Right kidney (tissue), 1 donor: ENCODE measurements around the gene LTB4R.
"Not testable (repeated sequence)": the region's sequence is repeated elsewhere in the genome, so short reads cannot be mapped to it uniquely, and the experiment has no call there.

ENCODE experiments used
- DNase-seq: peaks from one replicate; pipeline ENCODE4 v3.0.0-alpha.2; 2016

LTB4R gene

GRCh38 chr14:24340606-24341005, 29.3 kb downstream of the LTB4R start:
- DNase-seq: no peak

DNA sequence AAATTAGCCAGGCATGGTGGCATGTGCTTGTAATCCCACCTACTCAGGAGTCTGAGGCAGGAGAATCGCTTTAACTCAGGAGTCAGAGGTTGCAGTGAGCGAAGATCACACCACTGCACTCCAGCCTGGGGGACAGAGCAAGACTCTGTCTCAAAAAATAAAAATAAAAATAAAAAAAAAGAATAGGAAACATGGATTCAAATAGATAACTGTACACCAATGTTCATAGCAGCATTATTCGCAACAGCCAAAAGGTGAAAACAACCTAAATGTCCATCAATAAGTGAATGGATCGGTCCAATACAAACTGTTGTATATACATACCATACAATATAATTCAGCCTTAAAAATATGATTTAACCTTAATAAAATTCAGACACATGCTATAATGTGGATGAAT, 31.6 kb downstream of the LTB4R start:
- no peak for DNase-seq

- DNase-seq: no peak
Observed at GRCh38 chr14:24343795-24344660, 32.7 kb downstream of the LTB4R start.

GRCh38 chr14:24347134-24347533, 35.8 kb downstream of the LTB4R start:
- DNase-seq: no peak

DNA sequence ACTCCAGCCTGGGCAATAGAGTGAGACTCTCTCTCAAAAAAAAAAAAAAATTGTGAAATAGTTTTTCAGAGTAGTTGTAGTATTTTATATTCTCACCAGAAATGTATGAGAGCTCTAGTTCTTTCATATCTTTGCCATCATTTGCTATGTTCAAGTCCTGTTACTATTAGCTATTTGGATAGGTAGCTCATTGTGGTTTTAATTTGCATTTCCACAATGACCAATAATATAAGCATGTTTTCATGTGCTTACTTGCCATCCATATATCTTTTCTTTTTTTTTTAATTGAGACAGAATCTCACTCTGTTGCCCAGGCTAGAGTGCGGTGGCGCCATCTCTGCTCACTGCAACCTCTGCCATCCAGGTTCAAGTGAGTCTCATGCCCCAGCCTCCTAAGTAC, 36.9 kb downstream of the LTB4R start:
- no peak for DNase-seq

DNA sequence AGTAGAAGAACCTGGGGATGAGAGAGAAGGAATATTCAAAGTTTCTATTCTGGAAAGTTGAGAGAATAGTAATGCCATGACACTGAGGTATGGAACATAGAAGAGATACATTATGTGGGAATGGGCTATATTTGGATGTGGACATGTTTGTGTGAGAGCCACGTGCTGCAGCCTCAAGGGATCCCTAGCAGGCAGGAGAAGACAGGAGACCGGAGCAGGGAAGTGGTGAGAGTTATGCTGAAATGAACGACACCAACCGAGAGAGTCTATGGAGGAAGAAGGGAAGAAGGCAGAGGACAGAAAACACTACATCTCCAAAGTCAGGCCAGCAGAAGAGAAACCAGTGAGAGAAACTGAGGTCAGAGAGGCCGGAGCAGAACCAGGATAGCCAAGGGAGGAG, 38.4 kb downstream of the LTB4R start:
- no peak for DNase-seq

GRCh38 chr14:24351517-24351916, 40.2 kb downstream of the LTB4R start:
- DNase-seq: no peak

DNA sequence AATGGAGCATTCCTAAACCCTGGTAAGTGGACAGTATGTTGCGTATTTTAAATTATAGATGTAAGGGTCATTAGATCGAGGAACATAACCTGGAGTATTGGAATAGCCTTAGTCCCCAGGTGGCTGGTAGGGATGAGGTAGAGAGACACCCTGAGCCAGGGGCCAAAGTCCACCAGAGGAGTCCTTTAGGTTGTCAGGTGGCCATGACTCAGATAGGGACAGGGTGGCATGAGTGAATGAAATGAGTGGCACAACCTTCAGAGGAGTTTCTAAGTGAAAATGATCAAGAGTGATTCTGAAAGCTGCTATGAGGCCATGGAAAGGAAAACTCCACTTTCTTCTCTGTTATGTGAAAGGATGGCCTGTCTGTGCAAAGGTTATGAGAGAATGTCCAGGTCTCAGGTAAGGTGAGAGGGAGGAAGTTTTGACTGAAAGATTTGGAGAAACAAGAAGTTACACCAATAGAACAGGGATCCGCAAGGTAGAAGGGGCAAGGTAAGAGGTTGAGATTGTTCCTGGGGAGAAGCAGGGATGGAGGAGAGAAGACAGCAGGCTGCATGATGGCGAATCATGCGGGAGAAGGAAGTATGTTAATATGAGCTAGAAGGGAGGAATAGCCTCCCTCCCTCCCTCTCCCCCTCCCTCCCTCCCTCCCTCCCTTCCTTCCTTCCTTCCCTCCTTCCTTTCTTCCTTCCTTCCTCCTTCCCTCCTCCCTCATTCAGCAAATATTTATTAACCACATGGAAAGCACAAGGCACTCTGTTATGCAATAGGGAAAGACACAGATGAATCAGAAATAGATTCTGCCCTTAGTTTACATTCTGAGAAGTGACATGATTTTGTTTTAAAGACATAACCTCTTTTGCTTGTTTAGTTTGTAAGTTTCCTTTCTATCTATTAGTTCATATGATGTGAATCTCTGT, 42.5 kb downstream of the LTB4R start:
- DNase-seq: no peak

DNA sequence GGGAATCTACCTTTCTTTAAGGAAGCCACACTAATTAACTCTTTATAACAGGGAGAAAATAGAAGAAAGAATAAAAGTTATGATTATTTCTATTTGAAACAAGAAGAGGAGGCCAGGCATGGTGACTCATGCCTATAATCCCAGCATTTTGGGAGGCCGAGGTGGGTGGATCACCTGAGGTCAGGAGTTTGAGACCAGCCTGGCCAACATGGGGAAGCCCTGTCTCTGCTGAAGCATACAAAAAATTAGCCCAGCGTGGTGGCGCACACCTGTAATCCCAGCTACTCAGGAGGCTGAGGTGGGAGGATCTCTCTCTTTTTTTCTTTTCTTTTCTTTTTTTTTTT, 43.2 kb downstream of the LTB4R start:
- DNase-seq: not testable (repeated sequence)

DNA sequence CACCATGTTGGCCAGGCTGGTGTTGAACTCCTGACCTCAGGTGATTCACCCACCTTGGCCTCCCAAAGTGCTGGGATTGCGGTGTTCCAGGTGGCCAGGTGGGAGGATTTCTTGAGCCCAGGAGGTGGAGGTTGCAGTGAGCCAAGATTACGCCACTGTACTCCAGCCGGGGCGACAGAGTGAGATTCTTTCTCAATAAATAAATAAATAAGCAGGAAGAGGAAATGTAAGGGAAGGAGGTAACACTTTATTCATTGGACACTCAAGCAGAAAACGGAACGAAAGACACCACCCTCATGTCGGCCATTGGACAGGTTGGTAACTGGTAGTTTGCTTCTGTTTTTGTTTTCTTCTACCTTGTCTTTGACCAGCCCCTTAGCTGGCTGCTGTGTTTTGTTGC, 43.7 kb downstream of the LTB4R start:
- DNase-seq: no peak

GRCh38 chr14:24356208-24356607, 44.9 kb downstream of the LTB4R start:
- no peak for DNase-seq

GRCh38 chr14:24360281-24360680, 49.0 kb downstream of the LTB4R start:
- DNase-seq: no peak

DNA sequence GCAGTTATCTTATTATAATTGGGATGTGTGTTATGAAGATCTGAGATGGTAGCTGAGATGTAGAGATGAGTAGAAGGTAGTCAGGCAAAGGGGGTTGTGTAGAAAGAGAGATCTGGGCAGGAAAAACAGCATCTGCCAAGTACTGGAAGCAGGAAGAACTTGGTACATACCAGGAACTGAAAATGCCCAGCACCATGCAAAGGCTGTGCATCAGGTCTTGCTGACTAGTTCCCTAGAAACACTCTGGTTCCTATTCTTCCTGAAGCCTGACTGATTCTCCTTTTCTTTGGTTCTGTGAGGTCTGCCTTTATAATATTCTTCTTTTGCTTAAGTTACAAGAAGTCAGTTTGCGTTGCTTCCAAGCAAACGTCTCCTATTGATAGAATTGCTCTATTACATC, 50.0 kb downstream of the LTB4R start:
- no peak for DNase-seq

GRCh38 chr14:24362241-24362960, 51.1 kb downstream of the LTB4R start:
- DNase-seq: no peak

DNA sequence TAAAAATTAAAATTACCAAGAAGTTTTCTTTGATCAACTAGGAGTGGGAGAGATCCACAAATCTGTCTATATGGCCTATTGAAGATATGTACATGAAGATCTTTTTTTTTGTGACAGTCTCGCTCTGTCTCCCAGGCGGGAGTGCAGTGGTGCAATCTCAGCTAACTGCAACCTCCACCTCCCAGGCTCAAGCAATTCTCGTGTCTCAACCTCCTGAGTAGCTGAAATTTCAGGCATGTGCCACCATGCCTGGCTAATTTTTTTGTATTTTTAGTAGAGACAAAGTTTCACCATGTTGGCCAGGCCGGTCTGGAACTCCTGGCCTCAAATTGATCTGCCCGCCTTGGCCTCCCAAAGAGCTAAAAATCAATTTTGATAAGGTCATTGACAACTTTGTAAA, 52.1 kb downstream of the LTB4R start:
- DNase-seq: no peak

DNA sequence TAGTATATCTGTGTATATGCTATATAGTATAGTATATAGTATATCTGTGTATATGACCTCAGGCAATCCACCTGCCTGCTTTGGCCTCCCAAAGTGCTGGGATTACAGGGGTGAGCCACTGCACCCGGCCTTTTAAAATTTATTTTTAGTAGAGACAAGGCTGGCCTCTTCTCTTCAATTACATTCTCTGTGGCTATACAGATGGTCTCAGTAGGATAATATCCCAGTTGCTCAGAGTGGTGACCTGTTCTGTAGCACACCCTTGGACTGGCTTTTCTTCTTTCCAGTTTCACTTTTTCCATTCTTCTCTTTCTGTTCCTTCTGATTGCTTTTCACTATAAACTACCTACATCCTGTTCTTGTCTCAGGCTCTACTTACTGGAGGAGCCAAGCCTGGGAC, 53.5 kb downstream of the LTB4R start:
- DNase-seq: no peak

GRCh38 chr14:24365600-24366412, 54.5 kb downstream of the LTB4R start:
- DNase-seq: peak; percentile 69

- DNase-seq: no peak
Observed at GRCh38 chr14:24366413-24366720, 55.1 kb downstream of the LTB4R start.

GRCh38 chr14:24366721-24367513, 55.6 kb downstream of the LTB4R start:
- DNase-seq: peak; percentile 97
